K562 treated with DMSO at 1 percent for 4 hours (cell line): ENCODE measurements around the gene FAM131B. TPM values are rescaled to one million over a fixed set of nuclear protein-coding genes. Genes with fewer than 3 reads are reported as not detected.

ENCODE experiments used
- total RNA-seq: library from RNA; unstranded; fragments of 300-600 nt; gene quantifications from 2 replicates; pipeline ENCODE4 v1.2.3, GENCODE V29; 2022; ENCODE audit not compliant: insufficient read depth

FAM131B gene
- total RNA-seq, result not detected in 2 replicates

DNA sequence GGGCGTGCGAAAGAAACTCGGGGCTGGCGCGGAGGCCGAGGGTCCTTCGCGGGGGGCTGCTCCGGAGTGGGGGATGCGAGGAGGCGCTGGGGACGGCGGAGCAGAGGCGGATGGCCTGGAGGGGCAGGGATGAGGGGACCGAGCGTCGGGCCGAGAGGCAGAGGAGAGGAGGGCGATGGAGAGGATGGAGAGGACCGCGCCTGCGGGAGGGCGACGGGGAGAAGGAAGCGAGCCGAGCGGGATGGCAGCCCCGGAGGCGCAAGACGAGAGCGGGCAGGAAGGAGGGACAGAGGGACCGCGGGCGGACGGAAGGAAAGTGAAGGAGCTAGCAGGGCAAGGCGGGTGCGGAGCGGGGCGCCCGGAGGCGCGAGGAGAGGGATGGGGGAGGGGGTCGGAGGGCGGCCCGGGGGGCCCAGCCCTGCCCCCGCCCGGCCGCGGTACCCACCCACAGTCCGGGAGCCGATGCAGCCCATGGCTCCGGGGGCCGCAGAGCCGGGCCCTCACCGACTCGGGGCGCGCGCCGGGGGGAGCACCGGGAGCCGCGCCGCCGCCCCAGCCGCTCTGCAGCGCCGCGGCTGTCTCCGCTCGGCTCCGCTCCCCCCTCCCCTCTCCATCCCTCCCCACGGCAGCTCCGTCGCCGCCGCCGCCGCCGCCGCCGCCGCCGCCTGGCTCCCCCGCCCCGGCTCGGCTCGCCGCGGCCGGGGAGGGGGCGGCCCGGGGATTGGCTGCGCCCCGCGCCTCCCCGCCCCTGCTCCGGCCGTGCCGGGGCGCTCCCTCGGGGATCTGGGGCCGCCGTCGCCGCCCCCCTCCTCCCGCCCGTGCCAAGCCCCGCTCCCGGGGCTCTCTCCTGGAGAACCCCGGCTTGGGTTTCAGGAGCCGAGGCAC, at the start of gene FAM131B:
Gene FAM131B, minus strand, starts transcription at position 583 of the 885 bp plus-strand sequence. Its CDS starts 110 bp downstream, at position 473.

DNA sequence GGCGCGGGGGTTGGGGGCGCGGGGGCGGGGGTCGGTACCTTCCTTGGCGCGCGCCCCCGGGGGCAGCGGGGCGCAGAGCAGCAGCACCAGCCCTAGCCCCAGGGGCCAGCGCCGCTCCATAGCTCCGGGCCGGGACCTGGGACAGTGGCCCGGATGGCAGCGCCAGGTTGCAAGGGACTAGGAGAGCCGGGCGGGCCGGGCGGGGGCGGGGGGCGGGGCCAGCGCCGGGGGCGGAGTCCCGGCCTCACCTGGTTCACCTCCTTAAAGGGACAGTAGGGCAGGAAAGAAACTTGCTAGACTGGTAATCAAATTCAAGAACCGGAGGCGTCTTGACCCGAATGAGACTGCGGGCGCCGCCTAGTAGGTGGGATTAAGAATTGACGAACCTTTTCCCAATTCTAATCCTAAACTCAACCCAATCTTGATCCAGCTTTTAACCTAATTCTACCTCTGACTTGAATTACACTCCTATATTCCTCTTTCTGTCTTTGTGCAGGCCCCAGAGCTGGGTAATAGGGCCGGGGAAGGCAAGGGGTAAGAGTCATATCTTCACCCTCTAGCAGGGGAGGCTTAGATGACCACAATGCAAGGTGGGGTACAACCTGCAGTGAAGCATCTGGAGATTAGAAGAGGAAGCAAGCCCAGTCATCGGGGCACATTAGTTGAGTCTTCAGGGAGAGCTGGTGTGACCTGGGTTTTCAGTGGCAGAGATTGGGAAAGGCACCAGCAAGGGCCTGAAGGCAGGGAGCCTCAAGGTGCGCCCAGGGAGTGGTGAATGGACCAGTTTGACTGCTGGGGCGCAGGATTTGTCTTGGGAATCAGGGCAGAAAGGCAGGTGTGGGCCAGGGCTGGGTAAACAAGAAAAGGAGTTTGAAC, 46.4 kb upstream of the FAM131B start, which contains the start of gene EPHA1:
Gene EPHA1, minus strand, starts transcription at position 171 of the 876 bp plus-strand sequence. Its CDS starts 51 bp downstream, at position 120.

DNA sequence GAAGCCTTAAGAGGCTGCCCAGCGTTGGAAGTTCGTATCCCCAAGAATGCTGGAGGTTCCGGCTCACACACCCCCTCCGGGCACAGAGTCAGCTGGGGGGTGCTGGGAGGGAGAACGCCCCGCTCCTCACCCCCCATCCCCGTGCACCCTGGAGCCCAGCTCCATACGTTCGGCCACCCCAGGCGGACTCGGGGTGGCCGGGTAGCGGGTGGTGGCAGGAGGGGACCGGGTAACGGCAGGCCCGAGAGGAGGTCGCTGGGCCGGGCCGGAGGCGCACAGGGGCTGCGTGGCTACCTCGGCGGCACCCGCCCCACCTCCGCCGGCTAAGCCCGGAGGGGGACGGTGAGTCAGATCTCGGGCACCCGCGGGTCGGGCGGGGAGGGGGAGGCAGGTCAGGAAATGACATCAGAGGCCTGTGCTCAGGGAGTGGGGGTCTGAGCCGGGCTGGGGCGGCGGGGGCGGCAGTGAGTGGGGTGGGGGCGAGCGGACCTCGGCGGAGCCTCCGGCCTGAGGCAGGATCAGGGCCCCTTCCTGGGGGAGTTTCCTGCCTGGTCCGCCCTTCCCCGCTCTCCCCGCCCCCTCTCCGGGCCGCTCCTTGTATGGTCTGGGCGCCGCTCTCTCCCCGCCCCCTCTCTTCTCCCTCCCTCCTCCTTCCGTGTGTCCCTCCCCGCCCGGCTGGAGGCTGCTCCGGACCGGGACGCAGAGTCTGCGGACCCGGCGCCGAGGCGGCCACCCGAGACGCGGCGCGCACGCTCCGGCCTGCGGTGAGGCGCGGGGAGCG, 18.3 kb upstream of the FAM131B start, which contains the start of gene ZYX:
Gene ZYX, plus strand, starts transcription at position 700 of the 781 bp plus-strand sequence. CDS start 227 bp downstream, outside the sequence.

DNA sequence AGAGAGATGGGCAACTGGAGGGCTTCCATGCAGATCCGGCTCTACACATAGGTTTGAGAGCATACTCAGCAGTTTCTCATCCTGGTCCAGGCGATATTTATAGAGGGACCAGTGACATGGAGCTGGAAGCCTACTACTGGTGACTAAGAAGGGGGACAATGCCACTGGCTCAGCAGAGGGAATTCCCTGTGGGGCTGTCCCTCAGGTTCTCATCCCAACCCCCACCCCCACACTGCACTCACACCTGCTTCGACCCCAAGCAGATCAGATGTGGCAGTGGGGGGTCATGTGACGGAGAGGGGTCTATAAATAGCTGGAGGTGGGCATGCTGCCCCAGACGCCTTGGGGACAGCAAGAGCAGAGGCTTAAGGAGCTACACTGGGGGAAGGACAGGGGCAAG, 46.7 kb downstream of the FAM131B start, which contains the start of gene CLCN1:
Gene CLCN1, plus strand, starts transcription at position 336 of the 400 bp plus-strand sequence. CDS start 102 bp downstream, outside the sequence.

Other genes starting within 250 kb of the FAM131B start
- not detected in 2 replicates for gene PIP, start 230.6 kb downstream of the FAM131B start, total RNA-seq
- gene TAS2R39, start 179.3 kb downstream of the FAM131B start, total RNA-seq, result not detected in 2 replicates
- gene TAS2R40, start 140.7 kb downstream of the FAM131B start, total RNA-seq, result not detected in 2 replicates
- gene GSTK1, start 99.3 kb downstream of the FAM131B start, total RNA-seq, result 165 and 185 TPM in 2 replicates
- gene TMEM139, start 77.8 kb downstream of the FAM131B start, total RNA-seq, result not detected in 2 replicates
- 18.3 and 27.4 TPM in 2 replicates for gene CASP2, start 74.4 kb downstream of the FAM131B start, total RNA-seq
- gene CLCN1, start 46.6 kb downstream of the FAM131B start, total RNA-seq, result 0.37 TPM in 1 of 2 replicates, not detected in the other
- gene ZYX, start 18.6 kb upstream of the FAM131B start, total RNA-seq, result 103 and 111 TPM in 2 replicates
- gene EPHA1, start 46.1 kb upstream of the FAM131B start, total RNA-seq, result not detected in 2 replicates
- not detected in 2 replicates for gene TAS2R60, start 80.7 kb upstream of the FAM131B start, total RNA-seq
- gene TAS2R41, start 115.2 kb upstream of the FAM131B start, total RNA-seq, result not detected in 2 replicates
- not detected in 2 replicates for gene CTAGE15, start 209.1 kb upstream of the FAM131B start, total RNA-seq